Astrocyte (in vitro differentiated cells and primary cell): ENCODE results near the gene EDC3. TPM values are rescaled to one million over a fixed set of nuclear protein-coding genes. Genes with fewer than 3 reads are reported as not detected.

Experiments
- DNase-seq: peaks from one replicate; pipeline ENCODE4 v3.0.0-alpha.2; 2010; ENCODE audit warnings: low read depth
- FAIRE-seq: peaks from 2 replicates; lab custom pipeline; 2011; peaks lifted over from hg19 to GRCh38; lab: Jason Lieb, UNC
- H2AFZ ChIP-seq: 2 replicates; pipeline ENCODE4 v1.6.0; 2012; ENCODE audit warnings: low read depth, low read length, inconsistent platforms
- H3K27ac ChIP-seq: 2 replicates; pipeline ENCODE4 v1.5.1; 2011; ENCODE audit warnings: low read depth, low read length, inconsistent platforms
- H3K27me3 ChIP-seq: 2 replicates; pipeline ENCODE4 v1.6.0; 2011; ENCODE audit warnings: low read length, inconsistent platforms; ENCODE audit not compliant: insufficient read depth
- H3K36me3 ChIP-seq: 2 replicates; pipeline ENCODE4 v1.5.1; 2011; ENCODE audit warnings: low read length, inconsistent platforms; ENCODE audit not compliant: insufficient read depth
- H3K4me1 ChIP-seq: 2 replicates; pipeline ENCODE4 v1.5.1; 2011; ENCODE audit warnings: low read length, inconsistent platforms; ENCODE audit not compliant: insufficient read depth
- H3K4me2 ChIP-seq: 2 replicates; pipeline ENCODE4 v1.6.0; 2012; ENCODE audit warnings: low read length, inconsistent platforms
- H3K4me3 ChIP-seq: 2 replicates; pipeline ENCODE4 v1.5.1; 2011; ENCODE audit warnings: low read depth, mild to moderate bottlenecking, low read length, inconsistent platforms; ENCODE audit not compliant: insufficient read depth
- H3K79me2 ChIP-seq: 2 replicates; pipeline ENCODE4 v1.6.0; 2012; ENCODE audit warnings: mild to moderate bottlenecking, low read length, inconsistent platforms; ENCODE audit not compliant: insufficient read depth
- H3K9ac ChIP-seq: 2 replicates; pipeline ENCODE4 v1.6.0; 2012; ENCODE audit warnings: mild to moderate bottlenecking, low read length, inconsistent platforms
- H3K9me3 ChIP-seq: 2 replicates; pipeline ENCODE4 v1.5.1; 2012; ENCODE audit warnings: low read depth, mild to moderate bottlenecking, low read length, inconsistent platforms; ENCODE audit not compliant: insufficient read depth
- H4K20me1 ChIP-seq: 2 replicates; pipeline ENCODE4 v1.6.0; 2012; ENCODE audit warnings: low read length, inconsistent platforms; ENCODE audit not compliant: insufficient read depth
- H3K27ac Mint-ChIP-seq: one replicate; pipeline ENCODE4 v1.8.0; 2021; ENCODE audit warnings: mild to moderate bottlenecking, mixed read lengths; ENCODE audit not compliant: unreplicated experiment
- H3K27me3 Mint-ChIP-seq: one replicate; pipeline ENCODE4 v1.8.0; 2021; ENCODE audit warnings: low read depth, mixed read lengths; ENCODE audit not compliant: unreplicated experiment
- H3K36me3 Mint-ChIP-seq: one replicate; pipeline ENCODE4 v1.8.0; 2021; ENCODE audit warnings: low read depth, mixed read lengths; ENCODE audit not compliant: unreplicated experiment
- H3K4me1 Mint-ChIP-seq: one replicate; pipeline ENCODE4 v1.8.0; 2021; ENCODE audit warnings: low read depth, mixed read lengths; ENCODE audit not compliant: unreplicated experiment
- H3K4me3 Mint-ChIP-seq: one replicate; pipeline ENCODE4 v1.8.0; 2021; ENCODE audit warnings: mild to moderate bottlenecking, moderate library complexity, mixed read lengths; ENCODE audit not compliant: unreplicated experiment
- H3K9me3 Mint-ChIP-seq: one replicate; pipeline ENCODE4 v1.8.0; 2021; ENCODE audit warnings: mild to moderate bottlenecking, mixed read lengths; ENCODE audit not compliant: unreplicated experiment
- CTCF ChIP-seq: IDR thresholded peaks from 2 replicates; pipeline ENCODE4 v1.5.1; 2011; ENCODE audit warnings: low read depth, mild to moderate bottlenecking, inconsistent platforms, low read length, moderate library complexity; ENCODE audit not compliant: insufficient read depth
- EZH2 ChIP-seq: IDR thresholded peaks from 2 replicates; pipeline ENCODE4 v1.6.1; 2012; ENCODE audit warnings: mild to moderate bottlenecking, low read length, inconsistent platforms; ENCODE audit not compliant: insufficient read depth
- total RNA-seq: library from RNA; stranded (reverse); gene quantifications from 2 replicates; pipeline ENCODE4 v1.2.1, GENCODE V29; 2021

Gene EDC3
- total RNA-seq, 1 donor from 2014 or later, result 47.6 TPM

DNA sequence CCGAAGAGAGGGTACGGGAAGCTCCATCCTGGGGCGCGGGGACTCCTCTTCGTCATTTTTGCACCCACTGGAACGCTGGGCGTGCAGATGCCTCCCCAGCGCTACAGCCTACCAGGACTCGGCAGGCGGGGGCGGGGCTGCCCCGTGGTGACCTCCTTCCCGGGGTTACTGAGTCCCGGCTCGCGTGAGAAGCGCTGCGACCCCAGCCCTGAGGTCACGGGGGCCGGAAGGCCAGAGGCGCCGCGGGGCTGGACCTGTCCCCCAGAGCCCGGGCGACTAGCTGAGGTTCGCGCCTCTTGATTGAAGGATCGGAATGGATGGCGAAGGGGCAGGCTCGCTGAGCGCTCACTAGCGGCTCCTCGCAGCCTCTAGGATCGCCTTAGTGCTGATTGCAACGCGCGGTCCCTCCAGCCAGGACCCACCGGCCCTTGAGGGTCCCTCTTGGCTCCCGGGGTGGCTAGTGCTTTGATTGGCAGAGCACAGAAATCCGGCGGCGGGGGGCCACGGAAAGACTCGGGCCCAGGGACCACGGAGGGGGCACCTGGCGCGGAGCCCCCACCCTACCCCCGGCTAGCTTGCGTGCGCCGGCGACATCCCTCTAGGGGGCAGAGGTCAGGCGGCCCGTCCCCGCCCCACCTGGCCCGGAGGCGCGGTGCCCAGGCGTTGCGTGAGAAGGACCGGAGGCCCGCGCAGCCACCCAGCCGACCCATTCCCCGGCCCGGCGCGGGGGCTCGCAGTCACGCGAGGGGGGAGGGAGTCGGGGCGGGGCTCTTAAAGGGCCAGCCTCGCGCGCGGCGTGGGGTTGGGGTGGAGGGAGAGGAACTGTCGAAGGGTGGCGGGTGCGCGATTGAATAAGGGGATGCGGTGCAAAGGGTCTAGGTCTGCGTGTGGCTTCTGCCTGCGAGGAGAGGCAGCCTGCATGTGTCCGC is 30.3 kb upstream of the EDC3 start:
- Histone ChIP-seq H3K4me1 (peaks cover 3% of the 10 kb centered on the region), H3K36me3 (no peaks in the 10 kb centered on the region), H3K4me2 (peak overlapping the region; percentile 88), H3K27ac (no peak overlapping the region), H3K4me3 (peak overlapping the region; percentile 55), H3K9me3 (peaks cover 6% of the 10 kb centered on the region), H4K20me1 (no peaks in the 10 kb centered on the region), H3K27me3 (peaks cover 42% of the 10 kb centered on the region), H3K79me2 (no peaks in the 10 kb centered on the region), H2AFZ (peak overlapping the region; percentile 73), H3K9ac (peak overlapping the region; percentile 41)
- peak overlapping the region; percentile 70 for H3K4me3 Mint-ChIP-seq
- FAIRE-seq (no peak), DNase-seq (no peak)
- H3K36me3 Mint-ChIP-seq, result no peaks in the 10 kb centered on the region
- H3K4me1 Mint-ChIP-seq, result no peaks in the 10 kb centered on the region
- TF ChIP-seq CTCF, result no peak
- TF ChIP-seq EZH2, result peak; percentile 85
- peak overlapping the region; percentile 75 for H3K27ac Mint-ChIP-seq
- H3K27me3 Mint-ChIP-seq, result peaks cover 24% of the 10 kb centered on the region
- H3K9me3 Mint-ChIP-seq, result no peaks in the 10 kb centered on the region

DNA sequence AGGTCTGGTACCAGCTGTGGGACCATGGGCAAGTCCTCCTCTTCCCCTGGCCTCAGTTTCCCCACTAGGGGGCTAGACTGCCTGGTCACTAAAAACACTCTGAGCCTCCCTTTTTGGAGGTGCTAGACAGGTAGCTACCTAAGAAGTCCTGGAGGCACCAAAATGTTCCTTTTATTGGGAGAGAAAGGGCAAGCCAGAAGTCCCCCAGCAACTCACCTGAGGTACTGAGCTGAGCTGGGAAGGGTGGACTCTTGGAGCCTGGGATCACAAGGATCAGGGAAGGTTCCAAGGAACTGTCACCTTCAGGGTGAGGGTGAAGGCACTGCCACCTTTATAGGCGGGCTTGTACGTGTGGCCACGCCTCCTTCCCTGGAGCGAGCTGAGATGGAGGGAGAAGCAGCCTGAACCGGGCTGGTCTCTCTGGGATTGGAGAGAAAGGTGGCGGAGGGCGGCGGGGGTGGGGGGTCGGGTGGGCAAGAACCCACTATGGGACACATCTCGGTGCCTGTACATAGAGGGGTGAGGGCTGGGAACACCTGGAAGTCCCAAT is 29.5 kb upstream of the EDC3 start, which contains the start of gene CYP1A1:
Gene CYP1A1, minus strand, starts transcription at position 304 of the 550 bp plus-strand sequence. CDS start 2,431 bp downstream, outside the sequence.
- peak within 1 kb of the TSS; percentile 55 for H3K4me3 ChIP-seq
- no peak for TF ChIP-seq CTCF
- TF ChIP-seq EZH2, result no peak
- peaks cover 3% of the 10 kb centered on the region for H3K4me1 ChIP-seq
- H3K79me2 ChIP-seq, result no peaks in the 10 kb centered on the region
- H3K27ac ChIP-seq, result no peak within 1 kb of the TSS
- no peaks in the 10 kb centered on the region for H4K20me1 ChIP-seq
- H3K9me3 Mint-ChIP-seq, result peaks cover 8% of the 10 kb centered on the region
- H3K27me3 ChIP-seq, result peaks cover 38% of the 10 kb centered on the region
- peak within 1 kb of the TSS; percentile 73 for H2AFZ ChIP-seq
- no peak for FAIRE-seq
- H3K36me3 ChIP-seq, result no peaks in the 10 kb centered on the region
- no peak within 1 kb of the TSS for H3K27ac Mint-ChIP-seq
- no peaks in the 10 kb centered on the region for H3K36me3 Mint-ChIP-seq
- peak within 1 kb of the TSS; percentile 41 for H3K9ac ChIP-seq
- peaks cover 6% of the 10 kb centered on the region for H3K9me3 ChIP-seq
- H3K4me1 Mint-ChIP-seq, result no peaks in the 10 kb centered on the region
- H3K4me3 Mint-ChIP-seq, result peak within 1 kb of the TSS; percentile 47
- peaks cover 25% of the 10 kb centered on the region for H3K27me3 Mint-ChIP-seq
- no peak for DNase-seq
- H3K4me2 ChIP-seq, result peak within 1 kb of the TSS; percentile 88
